ENCODE data around the gene RNF2.

DNA sequence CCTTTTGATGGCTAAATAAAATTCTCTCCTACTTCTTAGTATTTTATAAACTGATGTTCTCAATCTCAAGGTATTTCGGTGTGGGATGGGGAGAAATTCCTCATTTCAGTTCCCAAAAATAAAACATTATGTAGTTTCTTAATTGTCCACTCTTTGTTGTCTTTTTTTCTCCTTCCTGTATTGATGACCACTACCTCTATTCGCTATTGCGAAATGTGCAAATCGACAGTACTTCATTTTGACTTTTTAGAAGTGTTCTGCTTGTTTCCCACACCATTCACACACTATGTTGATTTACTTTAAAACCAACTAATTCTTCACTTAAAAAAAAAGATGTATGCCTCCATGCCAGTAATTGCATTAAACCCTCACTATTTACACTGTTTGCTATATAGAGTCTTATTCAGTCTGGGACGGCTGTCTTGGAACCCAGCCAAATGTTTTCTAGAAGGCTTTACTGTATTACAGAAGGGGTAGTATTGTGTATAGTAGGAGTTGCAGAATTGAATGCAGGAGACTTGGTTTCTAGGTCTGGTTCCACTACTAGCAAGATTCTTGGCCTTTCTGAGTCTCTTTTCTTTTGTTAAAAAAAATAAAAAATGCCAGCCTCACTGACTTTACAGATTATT is 5.6 kb downstream of the RNF2 start:
- TF ChIP-seq, protein P1, sequence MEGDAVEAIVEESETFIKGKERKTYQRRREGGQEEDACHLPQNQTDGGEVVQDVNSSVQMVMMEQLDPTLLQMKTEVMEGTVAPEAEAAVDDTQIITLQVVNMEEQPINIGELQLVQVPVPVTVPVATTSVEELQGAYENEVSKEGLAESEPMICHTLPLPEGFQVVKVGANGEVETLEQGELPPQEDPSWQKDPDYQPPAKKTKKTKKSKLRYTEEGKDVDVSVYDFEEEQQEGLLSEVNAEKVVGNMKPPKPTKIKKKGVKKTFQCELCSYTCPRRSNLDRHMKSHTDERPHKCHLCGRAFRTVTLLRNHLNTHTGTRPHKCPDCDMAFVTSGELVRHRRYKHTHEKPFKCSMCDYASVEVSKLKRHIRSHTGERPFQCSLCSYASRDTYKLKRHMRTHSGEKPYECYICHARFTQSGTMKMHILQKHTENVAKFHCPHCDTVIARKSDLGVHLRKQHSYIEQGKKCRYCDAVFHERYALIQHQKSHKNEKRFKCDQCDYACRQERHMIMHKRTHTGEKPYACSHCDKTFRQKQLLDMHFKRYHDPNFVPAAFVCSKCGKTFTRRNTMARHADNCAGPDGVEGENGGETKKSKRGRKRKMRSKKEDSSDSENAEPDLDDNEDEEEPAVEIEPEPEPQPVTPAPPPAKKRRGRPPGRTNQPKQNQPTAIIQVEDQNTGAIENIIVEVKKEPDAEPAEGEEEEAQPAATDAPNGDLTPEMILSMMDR (conservative IDR thresholded peaks at IDR 0.05) = no peak
- no peak for TF ChIP-seq EZH2 (IDR thresholded peaks at IDR 0.05; ENCODE audit: low read depth)
